Limb (tissue), 2 donors: Measurements from ENCODE around the gene ABHD2.
"Not testable (repeated sequence)": the region's sequence is repeated elsewhere in the genome, so short reads cannot be mapped to it uniquely, and the experiment has no call there.

Experiments
- DNase-seq, 2 donors: peaks; one replicate each; pipeline ENCODE4 v3.0.0-alpha.2; 2016; ENCODE audit errors: extremely low spot score in 2 of 2

The ABHD2 gene

DNA sequence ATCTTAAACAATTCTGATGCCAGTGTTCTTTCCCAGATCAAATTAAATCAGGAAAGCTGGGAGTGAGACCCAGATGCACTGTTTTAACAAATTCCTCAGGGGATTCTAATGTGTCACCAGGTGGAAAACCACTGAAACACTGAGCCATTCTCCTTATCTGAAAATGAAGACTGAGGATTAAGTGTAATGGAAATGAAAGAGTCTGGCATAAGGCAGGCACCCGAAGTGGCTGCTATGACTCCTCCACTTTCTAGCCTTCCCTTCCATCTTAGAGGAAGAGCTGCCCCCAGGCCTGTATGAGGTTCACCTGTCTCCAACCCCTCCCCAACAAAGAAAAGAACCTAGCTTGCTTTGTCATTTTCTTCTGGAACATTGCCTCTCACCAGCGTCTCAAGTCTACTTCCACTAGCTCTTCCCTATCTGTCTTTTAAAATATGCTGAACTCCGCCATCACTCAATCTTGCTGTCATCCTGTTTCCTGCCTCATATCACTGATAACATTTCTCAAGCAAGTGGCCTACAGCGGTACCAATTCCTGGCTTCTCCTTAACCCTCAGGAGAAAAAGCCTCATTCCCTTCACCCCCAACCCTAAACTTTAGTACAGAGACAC lies 13.7 kb upstream of the ABHD2 start:
- DNase-seq, result no peak

GRCh38 chr15:89075101-89075640 lies 13.1 kb upstream of the ABHD2 start:
- DNase-seq, result no peak

GRCh38 chr15:89075846-89076245 lies 12.4 kb upstream of the ABHD2 start:
- DNase-seq, result no peak

DNA sequence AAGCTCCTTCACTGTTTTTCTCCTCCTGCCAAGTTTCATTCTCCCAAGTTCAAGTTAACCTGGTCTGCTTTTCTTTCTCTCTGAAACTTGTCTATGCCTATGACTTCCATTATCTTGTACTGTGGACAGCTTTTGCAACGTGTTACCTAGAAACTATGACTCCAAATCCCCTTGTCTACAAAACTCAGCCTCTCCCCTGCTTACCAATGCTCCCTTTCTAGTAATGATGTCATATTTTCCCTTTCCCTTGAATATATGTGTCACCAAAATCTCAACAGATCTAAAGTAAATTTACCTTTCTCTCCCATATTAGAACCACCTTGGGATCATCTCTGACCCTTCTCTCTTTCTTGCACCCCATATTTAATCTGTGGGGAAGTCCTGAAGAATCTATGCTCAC lies 10.5 kb upstream of the ABHD2 start:
- DNase-seq, result no peak

GRCh38 chr15:89078851-89079810 lies 9.1 kb upstream of the ABHD2 start:
- no peak for DNase-seq

- no peak for DNase-seq
Observed at GRCh38 chr15:89081878-89082277, 6.4 kb upstream of the ABHD2 start.

DNA sequence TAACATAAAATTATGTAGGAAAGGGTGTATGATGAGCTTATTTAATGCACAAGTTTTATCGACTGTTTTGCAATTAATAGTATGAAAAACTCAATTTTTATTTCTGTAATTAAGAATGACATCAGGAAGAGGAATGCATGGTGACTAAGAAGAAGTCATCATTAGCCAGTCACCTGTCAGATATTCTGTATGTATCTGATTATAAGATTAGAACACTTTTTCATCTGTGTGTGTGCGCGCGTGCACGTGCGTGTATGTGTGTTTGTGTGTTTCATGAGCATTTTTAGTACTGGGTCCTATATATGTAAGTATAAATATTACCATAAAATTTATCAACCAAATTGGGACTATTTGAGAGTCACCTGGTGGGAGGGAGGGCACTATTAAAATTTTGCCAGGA lies 5.0 kb upstream of the ABHD2 start:
- DNase-seq, result no peak

DNA sequence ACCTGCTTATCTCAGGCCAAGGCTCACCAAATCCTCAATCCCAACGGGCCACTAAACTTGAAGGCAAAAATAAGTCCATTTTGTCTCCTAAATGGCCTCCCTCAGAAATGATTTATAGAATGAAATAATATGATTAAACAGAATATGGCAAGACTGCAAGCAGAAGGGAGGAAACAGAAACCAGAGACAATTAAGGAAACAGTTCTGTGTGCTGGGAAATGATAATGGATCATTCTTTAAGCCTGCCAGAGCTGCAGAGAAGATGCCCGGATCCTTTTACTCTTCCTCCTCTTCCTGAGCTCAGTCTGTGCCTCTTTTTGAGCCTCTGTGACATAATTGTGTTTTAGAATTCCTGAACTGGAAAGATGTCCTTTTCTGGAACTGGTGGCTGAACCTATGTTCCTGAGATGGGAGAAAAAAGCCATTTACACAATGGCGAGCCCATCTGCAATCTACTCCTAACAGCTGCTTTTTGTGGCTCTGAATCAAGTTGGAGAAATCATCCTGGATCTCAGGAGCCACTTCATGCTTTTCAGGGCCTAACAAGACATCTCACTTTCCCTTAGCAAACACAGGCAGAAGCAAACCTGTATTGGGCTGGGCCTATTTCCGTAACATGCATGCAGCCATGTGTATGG lies 2.8 kb upstream of the ABHD2 start:
- no peak for DNase-seq

DNA sequence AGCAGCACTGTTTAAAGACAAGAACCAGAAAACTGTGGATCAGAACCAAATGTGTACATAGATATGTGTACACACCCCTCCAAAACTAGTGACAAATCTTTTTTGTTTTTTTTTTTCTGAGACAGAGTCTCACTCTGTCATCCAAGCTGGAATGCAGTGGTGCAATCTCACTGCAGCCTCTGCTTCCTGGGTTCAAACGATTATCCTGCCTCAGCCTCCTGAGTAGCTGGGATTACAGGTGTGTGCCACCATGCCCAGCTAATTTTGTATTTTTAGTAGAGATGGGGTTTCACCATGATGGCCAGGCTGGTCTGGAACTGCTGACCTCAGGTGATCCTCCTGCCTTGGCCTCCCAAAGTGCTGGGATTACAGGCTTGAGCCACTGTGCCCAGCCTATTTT lies 2.3 kb upstream of the ABHD2 start:
- DNase-seq, result not testable (repeated sequence)

DNA sequence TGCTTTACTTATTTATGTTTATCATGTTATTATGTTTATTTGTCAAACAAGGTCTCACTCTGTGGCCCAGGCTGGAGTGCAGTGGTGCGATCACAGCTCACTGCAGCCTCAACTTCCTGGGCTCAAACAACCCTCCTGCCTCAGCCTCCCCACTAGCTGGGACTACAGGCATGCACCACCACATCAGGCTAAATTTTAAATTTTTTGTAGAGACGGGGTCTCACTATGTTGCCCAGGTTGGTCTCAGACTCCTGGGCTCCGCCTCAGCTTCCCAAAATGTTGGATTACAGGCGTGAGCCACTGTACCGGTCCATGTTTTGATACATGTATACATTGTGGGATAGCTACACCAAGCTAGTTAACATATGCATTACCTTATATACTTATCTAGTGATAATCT lies 1.9 kb upstream of the ABHD2 start:
- DNase-seq, result not testable (repeated sequence)

GRCh38 chr15:89087161-89087829 lies 961 bp upstream of the ABHD2 start:
- peak in 1 of 2 donors; percentile 32 for DNase-seq

GRCh38 chr15:89088605-89089315 lies 504 bp downstream of the ABHD2 start:
- DNase-seq, result no peak

DNA sequence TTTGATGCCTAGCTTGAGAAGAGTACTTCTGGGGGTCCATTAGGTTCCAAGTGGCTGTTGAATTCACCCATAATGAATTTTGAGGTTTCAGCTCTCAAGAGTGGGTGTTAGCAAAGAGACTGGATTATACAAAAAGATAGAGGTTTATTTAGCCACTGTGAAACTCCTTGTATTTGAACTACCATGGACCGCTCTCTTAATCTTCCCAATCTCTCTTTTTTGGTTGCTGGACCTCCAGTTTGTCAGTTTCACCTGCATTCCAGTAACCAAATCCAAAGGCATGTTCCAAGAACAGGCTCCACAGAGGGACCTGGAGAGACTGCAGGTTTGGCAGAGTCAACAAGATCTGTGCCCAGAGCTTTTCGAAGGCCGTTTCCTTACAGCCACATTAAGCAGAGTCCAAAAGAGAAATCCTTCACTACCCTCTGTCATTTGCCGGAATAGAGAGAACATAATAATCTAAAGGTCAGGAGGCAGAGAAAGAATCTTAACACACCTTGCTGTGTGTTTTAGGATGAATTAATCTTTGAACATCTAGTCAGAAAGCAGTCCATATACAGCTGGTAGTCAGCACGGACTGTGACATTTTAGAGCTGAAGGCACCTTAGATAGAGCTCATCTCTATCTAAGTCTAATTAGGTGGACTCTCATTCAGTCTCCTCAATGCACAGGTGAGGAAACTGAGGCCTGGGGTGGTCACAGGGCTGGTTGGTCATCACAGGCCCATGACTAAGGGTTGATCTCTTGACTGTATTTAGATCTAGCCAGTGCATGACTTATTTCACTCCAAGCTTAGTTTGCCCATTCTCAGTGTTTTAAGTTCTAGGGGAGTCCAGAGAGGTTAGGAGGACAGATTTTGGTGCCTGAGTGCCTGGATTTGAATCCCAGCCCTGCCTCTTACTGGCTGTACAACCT lies 1.3 kb downstream of the ABHD2 start:
- DNase-seq, result no peak

DNA sequence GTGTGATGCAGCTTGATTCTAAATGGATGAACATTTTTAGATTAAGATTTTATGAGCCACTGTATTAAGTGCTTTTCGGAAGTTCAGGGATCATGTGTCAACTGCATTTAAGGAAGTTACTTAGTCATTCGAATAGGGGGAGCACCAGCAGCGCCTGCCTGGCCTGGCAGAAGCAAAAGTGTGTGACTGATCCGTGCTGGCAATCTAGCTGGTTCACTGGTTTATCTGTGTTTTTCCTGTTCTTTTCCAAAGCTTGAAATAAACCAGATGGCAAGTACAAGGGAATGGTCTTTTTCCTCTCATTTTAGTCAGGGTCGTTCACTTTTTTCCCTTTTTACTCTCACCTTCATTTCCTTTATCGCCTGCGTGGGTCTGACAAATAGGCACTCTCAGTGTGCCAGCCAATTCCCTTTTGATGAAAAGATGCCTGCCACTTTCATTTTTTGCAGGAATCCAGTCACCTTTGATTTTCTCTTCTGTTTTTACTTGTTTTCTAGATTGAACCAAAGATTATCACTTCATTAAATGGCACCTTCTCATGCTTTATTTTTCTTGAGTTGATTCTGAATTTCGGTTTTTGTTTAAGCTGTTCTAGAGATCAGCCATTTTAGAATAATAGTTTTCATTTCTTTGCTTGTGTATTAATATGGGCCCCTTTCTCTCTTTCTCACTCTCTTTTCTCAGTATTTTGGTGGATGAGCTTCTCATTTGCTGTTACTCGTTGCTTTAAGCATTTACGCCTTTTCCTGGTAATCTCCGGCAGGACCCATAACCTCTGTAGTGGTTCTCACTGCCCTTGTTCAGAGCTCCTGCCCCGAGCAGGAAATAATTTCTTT lies 2.8 kb downstream of the ABHD2 start:
- peak in 1 of 2 donors; percentile 38 for DNase-seq

- no peak for DNase-seq
Observed at GRCh38 chr15:89091627-89092220, 3.5 kb downstream of the ABHD2 start.

DNA sequence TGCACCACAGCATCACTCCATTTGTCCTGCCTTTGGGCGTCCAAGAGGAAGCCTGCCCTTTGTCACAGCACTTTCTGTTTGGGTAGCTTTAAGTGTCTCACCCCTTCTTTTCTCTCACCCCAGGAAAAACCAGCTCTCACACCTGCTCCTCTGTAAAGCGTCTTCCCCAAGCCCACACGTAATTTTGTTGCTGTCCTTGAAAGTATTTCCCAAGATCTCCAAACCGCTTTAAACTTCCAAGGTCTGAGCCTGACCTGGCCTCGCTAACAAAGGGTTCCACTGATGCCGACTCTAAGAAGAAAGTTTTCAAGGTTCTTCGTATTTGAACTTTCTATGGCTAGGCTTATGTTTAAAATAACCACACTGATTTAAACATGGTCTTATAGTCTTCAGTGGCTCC lies 5.3 kb downstream of the ABHD2 start:
- DNase-seq, result no peak

DNA sequence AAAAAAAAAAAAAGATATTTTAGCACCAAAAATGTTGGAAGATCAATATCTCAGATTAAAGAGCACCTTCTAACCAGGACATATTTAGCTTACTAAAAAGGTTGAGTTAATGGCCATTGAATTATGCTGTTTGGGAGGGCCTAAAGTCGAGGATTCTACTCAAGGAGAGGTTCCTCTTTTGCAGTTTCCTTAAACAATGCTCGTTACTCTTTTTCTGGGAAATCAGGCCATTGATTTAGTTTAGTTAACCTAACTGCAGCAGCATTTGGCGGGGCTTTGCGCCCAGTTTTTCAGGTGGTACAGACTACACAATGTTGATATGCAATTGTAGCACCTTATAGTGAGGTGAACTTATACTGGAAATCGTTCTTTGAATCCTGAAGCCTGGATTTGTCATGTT lies 6.8 kb downstream of the ABHD2 start:
- DNase-seq, result no peak

GRCh38 chr15:89095556-89095955 lies 7.3 kb downstream of the ABHD2 start:
- DNase-seq, result no peak

GRCh38 chr15:89096664-89097063 lies 8.4 kb downstream of the ABHD2 start:
- no peak for DNase-seq
